ENCODE data around the gene UBTF. TPM values are rescaled to one million over a fixed set of nuclear protein-coding genes. Genes with fewer than 3 reads are reported as not detected.
A peak's percentile ranks its signal among the peaks of the same experiment; 100 is the strongest.

UBTF gene
- total RNA-seq, 1 donor, result 49.6 TPM

DNA sequence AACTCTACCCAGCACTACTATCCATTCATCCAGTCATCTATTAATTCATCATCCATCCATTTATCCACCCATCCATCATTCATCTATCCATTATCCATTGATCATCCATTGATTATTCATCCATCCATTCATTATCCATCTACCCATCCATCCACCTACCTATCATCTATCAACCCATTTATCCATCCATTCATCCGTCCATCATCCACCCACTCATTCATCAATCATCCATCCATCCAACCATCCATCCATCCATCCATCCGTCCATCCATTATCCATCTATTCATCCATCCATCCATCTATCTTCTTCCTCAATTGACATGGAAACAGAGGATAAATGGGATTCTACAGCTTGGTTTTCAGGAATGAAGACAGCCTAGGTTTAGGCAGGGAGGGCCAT, 36.4 kb upstream of the UBTF start:
- H3K27me3 ChIP-seq (ENCODE audit: insufficient read depth, low read length), result no peaks in the 10 kb centered on the region
- H3K79me2 ChIP-seq (ENCODE audit: insufficient read depth, low read length), result no peaks in the 10 kb centered on the region
- H3K4me2 ChIP-seq (ENCODE audit: insufficient read depth, low read length), result no peak overlapping the region
- no peak overlapping the region for H2AFZ ChIP-seq (ENCODE audit: low read length)
- TF ChIP-seq CTCF (IDR thresholded peaks at IDR 0.05; ENCODE audit: extremely low read depth, low read depth, low read length), result no peak
- H3K9me3 ChIP-seq (ENCODE audit: low read depth, low read length), result no peaks in the 10 kb centered on the region
- no peaks in the 10 kb centered on the region for H4K20me1 ChIP-seq (ENCODE audit: insufficient read depth, low read length)
- no peak overlapping the region for H3K4me3 ChIP-seq (ENCODE audit: insufficient read depth, low read length)
- H3K36me3 ChIP-seq (ENCODE audit: insufficient read depth, low read length), result no peaks in the 10 kb centered on the region
- H3K27ac ChIP-seq (ENCODE audit: low read depth, low read length), result no peak overlapping the region
- no peak for DNase-seq (ENCODE audit: insufficient read length, low spot score, missing footprints)
- H3K4me1 ChIP-seq (ENCODE audit: insufficient read depth, low read length), result no peaks in the 10 kb centered on the region

DNA sequence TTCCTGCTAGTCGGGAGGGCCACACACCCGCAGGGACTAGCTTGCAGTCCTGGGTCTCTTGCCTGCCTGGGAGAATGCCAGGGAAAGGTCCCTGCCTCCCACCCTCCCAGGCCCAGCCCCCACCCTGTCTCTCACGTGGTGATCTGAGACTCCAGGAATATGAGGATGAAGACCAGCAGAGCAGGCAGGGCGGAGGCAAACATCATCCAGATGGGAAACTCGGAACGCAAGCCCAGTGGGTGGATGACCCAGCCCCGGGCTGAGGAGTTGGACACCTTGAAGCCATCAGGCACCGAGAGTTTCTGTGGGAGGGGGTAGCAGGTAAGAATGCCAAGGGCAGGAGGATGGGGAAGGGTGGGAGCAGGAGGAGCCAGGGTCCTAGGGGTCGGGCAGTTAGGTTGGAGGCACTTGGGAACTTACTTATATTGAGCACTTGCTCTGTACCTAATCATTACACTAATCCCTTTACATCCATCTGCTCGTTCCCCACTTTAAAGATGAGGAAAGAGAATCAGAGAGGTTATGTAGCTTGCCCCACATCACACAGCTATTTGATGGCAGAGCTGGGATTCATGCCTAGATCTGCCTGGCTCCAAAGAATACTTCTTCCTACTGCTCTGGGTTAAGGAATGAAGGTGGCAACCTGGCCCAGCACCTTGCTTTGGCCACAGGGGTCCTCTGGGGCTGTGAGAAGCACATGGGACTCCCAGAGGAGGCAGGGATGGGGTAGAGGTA, 35.1 kb upstream of the UBTF start:
- H3K4me2 ChIP-seq (ENCODE audit: insufficient read depth, low read length), result no peak overlapping the region
- no peak overlapping the region for H3K4me3 ChIP-seq (ENCODE audit: insufficient read depth, low read length)
- no peak for TF ChIP-seq CTCF (IDR thresholded peaks at IDR 0.05; ENCODE audit: extremely low read depth, low read depth, low read length)
- H3K9me3 ChIP-seq (ENCODE audit: low read depth, low read length), result no peaks in the 10 kb centered on the region
- no peak overlapping the region for H3K27ac ChIP-seq (ENCODE audit: low read depth, low read length)
- H3K27me3 ChIP-seq (ENCODE audit: insufficient read depth, low read length), result peaks cover 6% of the 10 kb centered on the region
- peak; percentile 51 for DNase-seq (ENCODE audit: insufficient read length, low spot score, missing footprints)
- no peaks in the 10 kb centered on the region for H3K79me2 ChIP-seq (ENCODE audit: insufficient read depth, low read length)
- H2AFZ ChIP-seq (ENCODE audit: low read length), result no peak overlapping the region
- H4K20me1 ChIP-seq (ENCODE audit: insufficient read depth, low read length), result no peaks in the 10 kb centered on the region
- H3K4me1 ChIP-seq (ENCODE audit: insufficient read depth, low read length), result no peaks in the 10 kb centered on the region
- H3K36me3 ChIP-seq (ENCODE audit: insufficient read depth, low read length), result no peaks in the 10 kb centered on the region

- Histone ChIP-seq H3K4me3 (ENCODE audit: insufficient read depth, low read length) (no peak overlapping the region), H3K79me2 (ENCODE audit: insufficient read depth, low read length) (no peaks in the 10 kb centered on the region), H3K27me3 (ENCODE audit: insufficient read depth, low read length) (peaks cover 7% of the 10 kb centered on the region), H3K4me2 (ENCODE audit: insufficient read depth, low read length) (no peak overlapping the region), H4K20me1 (ENCODE audit: insufficient read depth, low read length) (no peaks in the 10 kb centered on the region), H3K27ac (ENCODE audit: low read depth, low read length) (no peak overlapping the region), H3K4me1 (ENCODE audit: insufficient read depth, low read length) (no peaks in the 10 kb centered on the region), H2AFZ (ENCODE audit: low read length) (no peak overlapping the region), H3K36me3 (ENCODE audit: insufficient read depth, low read length) (no peaks in the 10 kb centered on the region), H3K9me3 (ENCODE audit: low read depth, low read length) (no peaks in the 10 kb centered on the region)
- no peak for TF ChIP-seq CTCF (IDR thresholded peaks at IDR 0.05; ENCODE audit: extremely low read depth, low read depth, low read length)
- no peak for DNase-seq (ENCODE audit: insufficient read length, low spot score, missing footprints)
Measured at GRCh38 chr17:44253006-44253405, 33.5 kb upstream of the UBTF start.

- DNase-seq (ENCODE audit: insufficient read length, low spot score, missing footprints), result no peak
- Histone ChIP-seq H3K4me3 (ENCODE audit: insufficient read depth, low read length) (no peak overlapping the region), H4K20me1 (ENCODE audit: insufficient read depth, low read length) (no peaks in the 10 kb centered on the region), H3K79me2 (ENCODE audit: insufficient read depth, low read length) (no peaks in the 10 kb centered on the region), H3K4me1 (ENCODE audit: insufficient read depth, low read length) (no peaks in the 10 kb centered on the region), H3K36me3 (ENCODE audit: insufficient read depth, low read length) (no peaks in the 10 kb centered on the region), H2AFZ (ENCODE audit: low read length) (no peak overlapping the region), H3K9me3 (ENCODE audit: low read depth, low read length) (no peaks in the 10 kb centered on the region), H3K27ac (ENCODE audit: low read depth, low read length) (no peak overlapping the region), H3K4me2 (ENCODE audit: insufficient read depth, low read length) (no peak overlapping the region), H3K27me3 (ENCODE audit: insufficient read depth, low read length) (peaks cover 7% of the 10 kb centered on the region)
- TF ChIP-seq CTCF (IDR thresholded peaks at IDR 0.05; ENCODE audit: extremely low read depth, low read depth, low read length), result no peak
Measured at GRCh38 chr17:44251062-44251461, 31.6 kb upstream of the UBTF start.
